Islet of Langerhans (tissue), 1 donor: Measurements from ENCODE around the gene HMGCS1.
"Not testable (repeated sequence)": the region's sequence is repeated elsewhere in the genome, so short reads cannot be mapped to it uniquely, and the experiment has no call there.

Experiments
- FAIRE-seq: peaks from one replicate; lab custom pipeline; 2011; peaks lifted over from hg19 to GRCh38; lab: Jason Lieb, UNC

Gene HMGCS1

DNA sequence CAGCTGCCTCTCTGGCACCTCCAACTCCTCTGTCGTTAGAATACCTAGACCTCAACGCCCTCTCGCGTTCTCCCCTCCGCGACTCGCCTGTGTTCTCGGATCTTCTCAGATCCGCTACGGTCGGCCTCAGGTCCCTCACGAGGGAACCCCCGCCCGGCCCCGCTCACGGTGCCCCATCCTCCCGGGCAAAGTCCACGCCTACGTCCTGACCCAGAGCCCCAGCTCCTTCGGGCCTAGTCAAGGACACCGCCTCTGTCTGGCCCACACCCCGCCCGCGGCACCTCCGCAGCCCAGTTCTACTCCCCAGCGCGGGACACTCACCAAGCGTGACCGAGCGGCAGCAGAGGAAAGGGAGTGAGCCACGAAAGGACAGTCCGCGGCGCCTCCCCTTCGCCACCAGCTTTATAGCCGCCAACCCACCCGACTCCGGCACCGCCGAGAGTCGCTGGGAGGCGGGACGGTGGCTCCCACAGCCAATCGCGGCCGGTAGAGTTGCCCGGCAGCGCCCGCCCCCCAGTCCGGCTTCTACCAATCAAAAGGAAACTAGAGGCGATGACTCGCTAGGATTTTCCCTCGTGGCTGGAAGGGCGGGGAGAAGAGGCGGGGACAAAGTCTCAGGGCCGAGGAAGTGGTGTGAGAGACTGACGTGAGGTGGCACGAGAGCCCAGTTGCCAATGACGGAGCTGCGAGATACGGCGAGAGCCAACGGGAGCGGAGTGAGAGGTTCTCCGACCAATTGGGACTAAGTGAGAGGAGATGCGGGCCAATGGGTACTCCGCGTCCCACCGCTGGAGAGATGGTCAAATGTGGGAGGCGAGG is at the start of gene HMGCS1:
Gene HMGCS1 (minus strand): TSS at position 378 of the 819 bp plus-strand sequence. CDS start 14,447 bp downstream, outside the sequence.
- FAIRE-seq = peak; percentile 66

DNA sequence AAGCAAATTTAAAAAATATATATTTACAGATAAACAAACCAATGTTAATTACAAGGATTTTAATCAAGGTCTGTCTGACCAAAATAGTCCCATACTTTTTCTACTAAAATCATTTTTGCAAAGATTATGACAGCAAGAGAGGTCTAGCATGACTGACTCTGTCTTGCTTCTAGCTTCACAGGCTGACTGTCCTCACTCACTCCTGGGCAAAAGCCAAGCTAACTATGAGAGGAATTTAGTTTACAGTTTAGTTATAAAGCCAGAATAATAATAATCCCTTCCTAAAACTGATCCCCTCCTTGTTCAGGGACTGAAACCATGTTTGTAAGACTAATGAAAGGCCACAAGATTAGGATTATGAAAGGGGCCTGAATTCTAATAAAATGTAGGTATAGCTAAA is 45.5 kb upstream of the HMGCS1 start:
- FAIRE-seq = no peak

DNA sequence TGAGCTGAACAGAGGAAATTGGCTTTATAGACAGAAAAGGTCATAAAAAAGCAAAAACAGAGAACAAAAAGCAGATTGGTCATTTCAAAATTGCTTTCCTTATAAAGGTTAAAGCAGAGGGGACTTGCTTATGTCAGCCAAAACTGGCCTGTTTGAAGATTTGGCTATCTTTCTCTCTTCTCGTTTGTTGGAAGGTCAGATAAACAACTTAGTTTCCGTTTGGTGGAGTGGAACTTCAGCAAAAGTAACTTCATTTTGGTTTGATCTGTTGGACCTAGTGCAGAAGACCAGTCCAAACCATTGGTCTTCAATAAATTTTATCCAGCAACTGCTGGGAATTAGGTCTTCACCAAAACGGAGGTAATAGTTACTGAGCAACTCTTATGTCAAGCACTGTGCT is 45.1 kb upstream of the HMGCS1 start:
- FAIRE-seq = no peak

DNA sequence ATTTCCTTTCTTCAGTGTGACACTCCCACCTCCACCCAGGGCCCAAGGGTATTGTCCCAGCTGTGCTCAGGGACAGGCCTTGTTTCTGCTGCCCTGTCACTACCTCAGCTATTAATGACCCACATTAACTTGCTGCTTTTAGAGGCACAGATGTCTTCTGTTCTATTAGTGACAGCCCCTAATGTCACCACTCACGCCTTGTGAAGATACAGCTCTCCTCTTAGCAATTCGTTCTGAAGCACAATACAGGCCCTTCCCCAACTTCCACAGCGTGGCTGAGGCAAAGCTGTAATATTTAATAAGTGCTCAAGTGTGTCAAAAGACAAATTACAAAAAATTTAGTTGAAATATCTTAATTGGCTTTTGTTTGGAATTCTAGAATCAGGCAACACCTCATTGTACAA is 44.7 kb upstream of the HMGCS1 start:
- FAIRE-seq = no peak

DNA sequence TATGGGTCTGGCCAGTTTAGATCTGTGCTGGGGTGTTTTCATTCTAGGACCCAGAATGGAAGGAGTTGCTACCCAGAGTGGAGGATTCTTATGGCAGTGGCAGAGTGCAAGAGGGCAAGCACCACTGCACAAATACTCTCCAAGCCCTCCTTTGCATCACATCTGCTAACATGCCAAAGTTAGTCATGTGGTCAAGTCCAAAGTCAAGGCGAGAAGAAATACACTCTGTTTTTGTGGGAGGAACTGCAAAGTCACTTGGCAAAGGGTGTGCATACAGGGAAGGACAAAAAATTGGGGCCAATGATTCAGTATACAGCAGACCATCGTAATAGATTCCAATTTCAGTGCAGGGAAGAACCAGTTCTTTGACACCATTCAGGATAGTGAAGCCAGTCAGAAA is 43.9 kb upstream of the HMGCS1 start:
- no peak for FAIRE-seq

DNA sequence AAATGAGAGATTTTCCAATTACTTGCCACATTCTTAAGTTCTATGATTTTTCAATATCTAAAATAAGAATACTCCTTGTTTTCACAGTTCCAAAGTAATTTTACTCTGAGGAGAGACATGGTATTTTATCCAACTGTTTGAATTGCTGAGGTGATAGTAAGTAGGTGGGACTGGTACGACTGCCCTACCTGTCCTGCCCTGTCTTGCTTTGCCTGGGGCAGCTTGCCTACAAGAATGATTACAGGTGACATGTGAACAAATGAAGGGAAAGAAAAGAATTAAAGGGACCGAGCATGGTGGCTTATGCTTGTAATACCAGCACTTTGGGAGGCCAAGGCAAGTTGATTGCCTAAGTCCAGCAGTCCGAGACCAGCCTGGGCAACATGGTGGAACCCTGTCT is 41.6 kb upstream of the HMGCS1 start:
- FAIRE-seq = no peak

DNA sequence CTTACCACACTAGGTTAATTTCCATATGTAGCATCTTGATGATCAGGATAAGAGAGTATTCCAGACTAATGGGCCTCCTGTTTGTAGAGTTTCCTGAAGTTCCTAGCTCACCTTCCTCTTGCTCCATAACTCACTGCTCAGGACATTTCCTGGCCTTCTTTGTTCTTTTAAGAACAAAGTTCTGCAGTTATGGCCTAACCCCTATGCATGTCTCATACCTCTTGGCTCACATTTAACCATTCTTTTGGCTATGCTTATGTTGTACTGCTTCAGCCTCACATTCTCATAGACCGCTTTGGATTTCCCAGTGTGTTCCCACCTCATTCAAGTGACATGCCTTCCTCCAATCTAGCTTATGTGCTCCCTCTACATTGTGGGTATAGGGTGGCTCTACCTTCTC is 40.5 kb upstream of the HMGCS1 start:
- no peak for FAIRE-seq

DNA sequence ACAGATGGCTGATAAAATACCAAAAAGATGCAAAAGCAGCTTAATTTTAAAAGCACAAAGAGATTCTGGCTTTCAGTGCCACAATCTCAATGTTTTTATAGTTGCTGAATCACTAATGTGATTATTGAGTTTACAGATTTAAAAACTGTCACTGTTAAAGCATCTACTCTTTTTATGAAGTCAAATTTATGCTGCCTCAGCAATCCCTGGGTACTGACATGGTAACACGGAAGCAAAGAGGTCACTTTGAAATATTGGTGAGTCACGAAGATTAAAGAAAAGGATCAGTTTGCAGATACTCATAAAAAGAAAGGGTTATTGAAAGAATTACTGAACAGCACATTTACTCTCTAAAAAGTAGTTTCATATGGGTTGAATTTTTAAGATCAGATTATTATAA is 39.7 kb upstream of the HMGCS1 start:
- no peak for FAIRE-seq

DNA sequence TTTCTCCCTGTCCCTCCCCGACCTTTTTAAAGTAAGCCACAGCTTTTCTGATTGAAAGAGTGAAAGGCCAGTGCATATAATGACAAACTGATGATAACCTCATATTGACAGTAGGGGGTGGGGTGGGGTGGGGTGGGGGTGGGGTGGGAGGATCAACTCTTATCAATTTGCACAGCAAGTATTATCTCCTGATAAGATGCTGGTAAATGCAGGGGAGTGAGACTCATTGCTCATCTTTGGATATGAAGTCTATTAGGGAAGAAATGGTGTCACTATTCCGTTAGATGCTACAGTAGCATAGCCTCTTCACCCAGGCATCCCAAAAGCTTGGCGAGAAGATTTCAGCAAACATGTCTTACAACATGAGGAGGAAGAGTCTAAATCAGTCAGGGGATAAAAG is 38.9 kb upstream of the HMGCS1 start:
- no peak for FAIRE-seq

DNA sequence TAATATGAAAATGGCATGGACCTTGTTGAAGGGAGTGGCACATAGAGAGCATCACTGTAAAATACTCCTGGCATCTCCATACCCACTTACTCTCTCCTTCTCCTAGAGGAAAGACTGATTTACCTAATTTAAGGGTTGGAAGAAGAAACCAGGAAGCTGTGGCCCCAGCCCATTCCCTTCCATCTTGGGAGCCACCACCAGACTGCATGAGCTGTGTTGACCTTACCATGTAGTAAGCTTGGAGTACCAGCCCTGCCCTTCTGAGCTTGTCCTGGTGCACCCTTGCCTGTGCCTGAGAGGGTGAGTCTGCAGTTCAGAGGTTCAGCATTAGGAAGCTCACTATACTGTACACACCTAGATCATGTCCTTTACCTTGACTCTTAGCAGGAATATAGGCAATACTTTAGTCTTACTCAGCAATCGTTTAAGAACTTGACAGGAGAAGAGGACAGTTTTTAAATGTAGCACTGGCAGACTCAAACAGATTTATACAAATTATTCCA is 35.7 kb upstream of the HMGCS1 start:
- no peak for FAIRE-seq

DNA sequence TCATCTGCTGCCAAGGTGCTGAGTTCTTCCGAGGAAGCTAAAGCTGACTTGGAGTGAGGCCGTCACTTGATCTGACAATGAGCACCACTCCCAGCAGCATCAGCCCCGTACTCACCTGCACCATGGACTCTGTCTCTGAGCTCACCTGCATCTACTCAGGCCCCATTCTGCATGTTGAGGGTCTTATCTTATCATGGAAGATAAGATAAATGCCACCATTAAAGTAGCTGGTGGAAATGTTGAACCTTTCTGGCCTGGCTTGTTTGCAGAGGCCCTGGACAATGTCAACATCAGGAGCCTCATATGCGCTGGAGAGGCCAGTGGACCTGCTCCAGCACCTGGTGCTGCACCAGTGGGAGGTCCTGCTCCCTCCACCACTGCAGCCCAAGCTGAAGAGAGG is 35.0 kb upstream of the HMGCS1 start:
- no peak for FAIRE-seq

DNA sequence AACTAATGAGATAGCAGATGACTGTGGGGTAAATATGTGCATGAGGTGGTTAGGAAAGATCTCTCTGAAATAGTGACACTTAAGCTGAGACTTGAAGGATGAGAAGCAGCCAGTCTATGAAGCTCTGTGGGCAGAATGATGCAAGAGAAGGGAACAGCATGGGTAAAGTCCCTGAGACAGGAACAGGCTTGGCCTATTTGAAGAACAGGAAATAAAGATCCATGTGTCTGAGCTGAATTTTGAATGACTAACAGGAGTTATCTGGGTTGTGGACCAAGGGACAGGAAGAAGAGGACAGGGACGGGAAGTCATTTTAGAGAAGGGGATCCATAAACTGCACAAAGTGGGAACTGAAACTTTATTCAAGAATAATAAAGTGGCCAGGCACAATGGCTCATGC is 25.6 kb upstream of the HMGCS1 start:
- no peak for FAIRE-seq

DNA sequence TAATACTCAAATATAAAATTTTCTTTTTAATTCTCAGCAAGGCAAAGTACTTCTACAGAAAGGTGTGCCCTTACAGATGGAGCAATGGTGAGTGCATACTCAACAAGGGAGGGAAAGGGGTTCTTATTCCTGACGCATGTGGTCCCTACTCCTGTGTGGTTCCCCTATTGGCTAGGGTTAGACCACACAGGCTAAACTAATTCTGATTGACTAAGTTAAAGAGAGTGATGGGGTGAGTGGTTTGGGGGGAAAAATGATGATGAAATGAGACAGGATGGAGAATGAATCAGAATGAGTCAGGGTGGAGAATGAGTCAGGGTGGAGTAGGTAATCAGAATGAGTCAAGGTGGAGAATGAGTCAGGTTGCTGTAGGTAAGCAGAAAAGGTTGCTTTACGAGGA is 22.9 kb upstream of the HMGCS1 start:
- FAIRE-seq = no peak

DNA sequence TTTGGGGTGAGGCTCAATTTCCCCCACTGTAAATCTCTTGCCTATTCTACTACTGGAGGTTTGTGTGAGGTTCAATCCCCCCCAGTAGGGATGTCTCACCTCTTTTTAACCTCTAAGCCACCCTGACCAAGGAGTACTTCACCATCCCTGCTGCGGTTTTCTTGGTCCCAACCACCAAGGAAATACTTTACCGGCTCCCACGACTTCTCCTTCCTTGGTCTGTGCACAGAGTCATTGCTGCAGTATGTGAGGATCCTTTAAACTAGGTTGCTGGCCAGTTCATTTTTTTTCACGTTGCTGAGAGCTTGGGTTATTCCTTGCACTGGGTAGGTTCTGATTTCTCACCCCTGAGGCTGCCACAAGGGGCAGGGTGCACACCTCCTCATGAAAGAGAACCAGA is 22.5 kb upstream of the HMGCS1 start:
- no peak for FAIRE-seq

DNA sequence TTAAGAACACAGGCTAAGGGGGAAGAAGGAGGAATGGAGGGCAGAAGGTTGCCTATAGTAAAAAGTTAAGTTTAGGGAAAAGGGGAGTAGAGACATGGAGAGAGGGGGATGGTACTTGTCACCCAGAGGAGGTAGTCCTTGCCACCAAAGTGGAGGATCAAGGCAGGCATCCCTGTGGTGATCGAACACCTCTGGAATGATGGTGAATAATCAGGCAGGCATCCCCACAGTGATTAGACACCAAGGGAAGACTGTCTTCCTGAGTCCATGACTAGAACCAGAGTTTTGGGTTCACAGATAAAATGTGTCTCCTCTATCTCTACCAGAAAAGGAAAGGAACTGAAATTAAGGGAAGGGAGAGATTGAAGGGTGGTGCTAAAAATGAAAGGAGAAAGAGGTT is 19.2 kb upstream of the HMGCS1 start:
- no peak for FAIRE-seq

DNA sequence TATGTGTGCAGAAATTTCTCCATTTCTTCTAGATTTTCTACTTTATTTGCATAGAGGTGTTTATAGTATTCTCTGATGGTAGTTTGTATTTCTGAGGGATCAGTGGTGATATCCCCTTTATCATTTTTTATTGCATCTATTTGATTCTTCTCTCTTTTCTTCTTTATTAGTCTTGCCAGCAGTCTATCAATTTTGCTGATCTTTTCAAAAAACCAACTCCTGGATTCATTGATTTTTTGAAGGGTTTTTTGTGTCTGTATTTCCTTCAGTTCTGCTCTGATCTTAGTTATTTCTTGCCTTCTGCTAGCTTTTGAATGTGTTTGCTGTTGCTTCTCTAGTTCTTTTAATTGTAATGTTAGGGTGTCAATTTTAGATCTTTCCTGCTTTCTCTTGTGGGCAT is 12.4 kb upstream of the HMGCS1 start:
- FAIRE-seq = not testable (repeated sequence)

DNA sequence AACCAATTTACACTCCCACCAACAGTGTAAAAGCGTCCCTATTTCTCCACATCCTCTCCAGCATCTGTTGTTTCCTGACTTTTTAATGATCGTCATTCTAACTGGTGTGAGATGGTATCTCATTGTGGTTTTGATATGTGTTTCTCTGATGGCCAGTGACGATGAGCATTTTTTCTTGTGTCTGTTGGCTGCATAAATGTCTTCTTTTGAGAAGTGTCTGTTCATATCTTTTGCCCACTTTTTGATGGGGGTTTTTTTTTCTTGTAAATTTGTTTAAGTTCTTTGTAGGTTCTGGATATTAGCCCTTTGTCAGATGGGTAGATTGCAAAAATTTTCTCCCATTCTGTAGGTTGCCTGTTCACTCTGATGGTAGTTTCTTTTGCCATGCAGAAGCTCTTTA is 10.3 kb upstream of the HMGCS1 start:
- FAIRE-seq = not testable (repeated sequence)

DNA sequence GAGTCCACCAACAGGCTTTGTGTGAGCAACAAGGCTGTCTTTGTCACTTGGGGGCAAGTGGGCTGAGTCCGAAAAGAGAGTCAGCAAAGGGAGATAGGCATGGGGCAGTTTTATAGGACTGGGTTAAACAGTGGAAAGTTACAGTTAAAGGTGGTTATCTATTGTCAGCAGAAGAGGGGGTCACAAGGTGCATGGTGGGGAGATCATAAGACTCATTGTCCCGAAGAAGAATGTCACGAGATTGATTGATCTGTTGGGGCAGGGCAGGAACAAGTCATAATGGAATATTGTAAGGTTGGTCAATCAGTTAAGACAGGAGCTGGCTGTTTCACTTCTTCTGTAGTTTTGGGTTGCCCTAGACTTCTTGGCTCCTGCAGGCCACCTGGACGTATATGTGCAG is 7.6 kb upstream of the HMGCS1 start:
- no peak for FAIRE-seq

DNA sequence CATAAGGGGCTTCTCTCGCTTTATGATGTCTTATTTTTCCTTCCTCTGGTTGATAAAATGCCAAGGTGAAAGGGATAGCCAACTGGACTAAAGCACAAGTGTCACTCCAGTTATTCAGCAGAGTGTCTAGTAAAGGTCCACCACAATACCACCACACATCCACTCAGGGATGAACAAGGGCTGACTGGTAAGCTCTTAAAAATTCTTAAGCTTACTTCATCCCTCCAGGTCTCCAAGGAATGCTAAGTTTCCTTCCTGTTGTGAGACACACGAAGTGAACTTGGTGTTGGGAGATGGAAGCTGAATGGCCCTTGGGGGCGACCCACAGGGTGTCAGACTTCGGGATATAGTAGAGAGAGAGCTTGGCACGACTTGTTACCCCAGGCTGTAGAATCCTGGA is 3.2 kb upstream of the HMGCS1 start:
- no peak for FAIRE-seq

DNA sequence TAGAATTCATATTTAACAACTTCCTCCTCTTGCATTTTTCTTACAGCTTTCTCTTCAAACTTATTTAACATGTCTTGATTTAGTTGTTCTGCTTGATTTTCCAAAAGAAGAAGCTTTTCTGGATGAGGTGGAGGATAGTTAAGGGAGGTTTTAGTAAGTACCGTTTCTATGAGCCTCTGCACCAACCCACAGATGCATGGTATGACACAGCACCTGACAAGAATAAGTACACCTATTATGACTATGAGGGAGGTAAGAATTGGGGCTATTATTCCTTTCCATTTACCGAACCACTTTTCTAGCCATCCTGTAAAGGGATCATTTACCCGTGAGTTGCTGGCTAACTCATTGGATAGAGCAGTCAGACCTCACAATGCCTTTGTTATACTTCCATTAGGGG is 2.5 kb upstream of the HMGCS1 start:
- no peak for FAIRE-seq

DNA sequence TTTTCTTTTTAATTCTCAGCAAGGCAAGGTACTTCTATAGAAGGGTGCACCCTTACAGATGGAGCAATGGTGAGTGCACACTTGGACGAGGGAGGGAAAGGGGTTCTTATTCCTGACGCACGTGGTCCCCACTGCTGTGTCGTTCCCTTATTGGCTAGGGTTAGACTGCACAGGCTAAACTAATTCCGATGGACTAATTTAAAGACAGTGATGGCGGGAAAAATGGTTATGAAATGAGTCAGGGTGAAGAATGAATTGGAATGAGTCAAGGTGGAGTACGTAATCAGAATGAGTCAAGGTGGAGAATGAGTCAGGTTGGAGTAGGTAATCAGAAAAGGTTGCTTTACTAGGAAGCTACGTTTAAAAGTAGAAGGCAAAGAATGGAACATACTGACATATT is 2.1 kb upstream of the HMGCS1 start:
- no peak for FAIRE-seq

DNA sequence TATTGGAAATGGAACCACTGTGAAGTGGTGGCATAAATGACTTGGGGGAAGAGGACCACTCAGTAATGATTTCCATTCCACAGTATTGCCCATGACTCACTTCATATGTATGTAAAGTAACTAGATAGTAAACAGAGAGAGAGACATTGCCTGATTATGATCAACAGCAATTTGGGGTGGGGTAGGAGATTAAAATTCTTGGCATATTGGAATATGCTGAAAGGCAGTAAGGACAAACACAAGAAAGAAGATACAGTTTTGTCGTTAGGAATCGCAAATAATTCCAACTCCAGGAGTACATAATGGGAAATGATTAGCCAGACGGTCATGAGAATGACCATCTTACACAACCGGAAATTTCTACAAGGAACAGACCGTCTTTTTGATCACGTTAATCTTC is 1.5 kb upstream of the HMGCS1 start:
- FAIRE-seq = no peak

DNA sequence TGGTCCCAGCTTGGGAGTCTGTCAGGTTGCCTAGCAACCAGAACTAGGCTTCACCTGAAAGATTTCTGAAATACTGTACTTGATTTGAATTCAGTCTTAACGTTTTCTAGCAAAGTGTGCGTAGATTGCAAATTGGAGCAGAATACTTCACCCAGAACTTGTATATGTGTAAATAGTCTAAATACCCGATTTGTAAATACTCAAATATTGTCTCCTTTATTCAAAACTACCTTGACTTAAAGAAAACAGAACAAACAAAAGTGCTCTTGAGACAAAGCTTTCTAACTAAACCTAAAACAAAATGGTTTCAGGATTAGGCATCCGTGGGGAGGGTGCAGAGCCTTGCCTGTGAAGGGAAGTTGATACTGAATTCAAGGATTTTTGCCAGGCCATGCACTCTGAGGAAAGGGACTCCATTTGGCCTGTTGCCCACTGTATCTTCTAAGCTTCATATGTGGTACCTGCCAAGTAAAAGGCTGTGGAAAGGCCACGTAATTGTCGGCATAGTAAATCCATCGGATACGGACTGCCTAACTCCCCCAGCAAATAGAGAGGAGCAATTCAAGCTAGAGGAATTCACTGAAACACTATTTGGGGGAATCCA is 744 bp upstream of the HMGCS1 start:
- FAIRE-seq = no peak

DNA sequence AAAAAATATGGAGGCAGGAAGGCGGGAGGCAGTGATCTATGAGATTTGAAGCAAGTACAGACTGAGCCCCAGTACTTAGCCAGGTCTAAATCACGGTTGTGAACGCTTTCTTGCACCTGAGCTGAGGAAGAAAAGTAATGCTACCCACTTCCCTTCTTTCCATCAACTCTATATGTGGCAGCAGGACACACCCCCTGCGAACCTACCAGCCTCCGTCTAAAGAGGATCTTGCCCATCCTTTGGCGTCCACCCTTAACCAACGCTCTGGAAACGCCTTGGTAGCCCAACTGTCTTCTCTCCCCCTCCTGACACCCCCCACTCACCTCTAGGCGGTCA is 545 bp downstream of the HMGCS1 start:
- FAIRE-seq = no peak
